Non-pigmented ciliary epithelial cell (primary cell): Measurements from ENCODE around the gene HVCN1.

Experiments used
- DNase-seq: peaks from one replicate; pipeline ENCODE4 v3.0.0-alpha.2; 2010; ENCODE audit warnings: low read depth

Gene HVCN1

DNA sequence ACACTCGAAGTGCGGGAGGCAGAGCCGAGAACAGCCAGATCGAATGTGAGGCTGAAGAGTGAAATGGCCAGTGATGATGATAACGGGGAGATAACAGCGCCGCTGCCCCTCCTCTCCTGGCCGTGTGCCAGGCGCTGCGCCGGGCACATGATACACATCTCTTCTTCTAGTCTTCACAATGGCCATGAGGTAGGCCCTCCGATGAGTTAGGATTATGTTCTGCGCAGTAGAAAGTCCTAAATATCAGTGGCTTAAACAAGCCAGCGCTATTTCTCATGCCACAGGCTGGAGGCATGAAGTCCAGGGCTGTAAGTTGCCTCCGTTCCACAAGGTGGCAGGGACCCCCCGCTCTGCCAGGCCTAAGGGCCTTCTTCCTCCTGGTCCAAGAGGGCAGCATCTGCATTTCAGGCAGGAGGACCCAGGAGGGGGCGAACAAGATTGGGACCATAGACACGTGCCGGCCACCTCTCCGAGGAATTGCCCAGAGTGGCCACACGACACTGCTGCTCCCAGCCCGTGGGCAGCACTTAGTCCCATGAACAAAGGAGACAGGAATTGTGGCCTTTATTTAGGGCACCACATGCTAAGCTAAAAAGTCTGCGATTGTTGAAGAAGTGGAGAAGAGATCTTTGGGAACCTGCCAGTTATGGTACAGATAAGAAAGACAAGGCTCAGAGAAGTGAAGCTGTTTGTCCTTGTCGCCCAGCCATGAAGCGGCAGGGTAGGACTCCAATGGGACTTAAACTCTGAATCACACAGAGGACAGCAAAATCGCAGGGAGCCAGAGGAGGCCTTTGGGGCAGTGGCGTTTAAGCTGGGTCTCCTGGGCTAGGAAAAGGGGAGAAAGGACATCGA, 10.9 kb upstream of the HVCN1 start:
- no peak for DNase-seq

DNA sequence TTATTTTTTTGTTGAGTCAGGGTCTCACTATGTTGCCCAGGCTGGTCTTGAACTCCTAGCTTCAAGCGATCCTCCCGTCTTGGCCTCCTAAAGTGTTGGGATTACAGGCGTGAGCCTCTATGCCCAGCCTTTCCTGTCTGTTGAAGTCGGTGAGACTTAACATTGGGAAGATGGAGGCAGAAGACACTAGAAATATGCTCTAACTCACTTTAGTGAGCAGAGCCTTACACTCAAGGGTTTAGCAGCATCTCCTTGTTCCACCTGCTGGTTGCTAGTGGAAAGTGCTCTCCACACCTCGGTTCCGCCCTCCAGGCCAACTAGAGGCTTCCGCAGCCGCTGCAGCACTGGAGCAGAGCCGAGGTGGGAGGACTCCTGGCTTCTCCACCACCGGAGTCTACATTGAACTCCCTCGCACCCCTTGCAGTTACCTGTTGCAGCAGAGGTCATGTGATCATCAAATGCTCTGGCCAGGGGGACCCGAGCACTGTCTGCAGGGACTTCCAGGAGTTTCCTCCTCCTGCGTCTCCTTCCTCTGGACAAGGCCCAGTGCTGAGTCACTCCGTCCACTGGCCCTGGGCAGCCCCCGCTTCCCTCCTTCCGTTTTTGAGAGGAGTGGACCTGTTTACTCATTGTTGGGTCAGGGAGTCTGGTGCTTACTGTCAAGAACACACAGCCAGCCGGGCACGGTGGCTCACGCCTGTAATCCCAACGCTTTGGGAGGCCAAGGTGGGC, 9.4 kb upstream of the HVCN1 start:
- peak; percentile 52 for DNase-seq

DNA sequence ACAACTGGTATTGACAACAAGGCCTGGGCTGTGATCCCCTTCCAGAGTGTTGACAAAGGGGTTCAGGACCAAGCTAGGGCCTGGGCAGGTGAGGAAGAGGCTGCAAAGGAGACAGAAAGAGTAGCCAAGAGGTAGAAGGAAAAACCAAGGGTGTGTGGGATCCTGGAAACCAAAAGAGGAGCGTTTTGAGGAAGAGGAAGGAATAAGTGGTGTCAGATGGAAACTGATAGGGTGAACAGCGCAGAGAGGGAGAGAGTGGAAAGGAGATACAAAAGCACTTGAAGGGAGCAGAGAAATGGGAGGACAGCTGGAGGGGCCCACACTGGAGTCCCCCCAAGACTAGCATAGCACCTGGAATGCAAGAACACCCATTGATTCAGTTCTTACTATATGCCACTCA, 8.3 kb upstream of the HVCN1 start:
- DNase-seq: no peak

DNA sequence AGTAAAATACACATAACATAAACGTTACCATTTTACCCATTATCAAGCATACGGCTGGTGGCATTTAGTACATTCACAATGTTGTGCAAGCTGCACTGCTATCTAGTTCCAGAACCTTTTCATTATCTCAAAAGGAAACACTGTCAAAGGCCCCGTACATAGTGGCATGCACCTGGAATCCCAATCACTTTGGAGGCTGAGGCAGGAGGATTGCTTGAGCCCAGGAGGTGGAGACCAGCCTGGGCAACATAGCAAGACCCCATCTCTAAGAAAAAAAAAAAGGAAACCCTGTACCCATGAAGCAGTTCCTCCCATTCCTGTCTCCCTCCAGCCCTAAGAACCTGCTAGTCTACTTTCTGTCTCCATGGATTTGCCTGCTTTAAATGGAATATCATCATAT, 7.4 kb upstream of the HVCN1 start:
- no peak for DNase-seq

DNA sequence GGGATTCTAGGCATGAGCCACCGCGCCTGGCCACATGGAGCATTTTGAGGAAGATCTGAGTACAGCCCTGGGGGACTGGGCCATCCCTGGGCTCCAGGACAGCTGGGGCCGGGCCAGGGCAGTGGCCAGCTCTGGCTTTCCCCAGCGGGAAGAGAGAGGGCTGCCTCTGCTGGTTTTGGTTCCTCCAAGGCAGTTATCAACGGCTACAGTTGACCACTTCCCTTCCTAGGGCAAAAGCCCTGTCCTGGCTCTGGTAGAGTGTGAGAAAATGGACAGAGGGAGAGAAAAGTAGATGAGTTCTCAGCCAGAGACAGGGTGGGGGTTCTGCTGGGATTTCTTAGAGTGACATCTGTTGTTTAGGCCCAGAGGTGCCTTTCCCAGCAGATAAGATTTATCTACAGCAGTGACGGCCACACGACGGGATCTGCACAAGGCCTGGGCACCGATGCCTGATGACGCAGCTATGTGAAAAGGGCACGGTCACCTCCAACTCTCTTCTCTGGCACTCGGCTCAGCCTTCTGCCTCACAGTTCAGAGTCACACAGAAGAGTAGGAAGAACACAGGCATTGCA, 5.5 kb upstream of the HVCN1 start:
- no peak for DNase-seq

DNA sequence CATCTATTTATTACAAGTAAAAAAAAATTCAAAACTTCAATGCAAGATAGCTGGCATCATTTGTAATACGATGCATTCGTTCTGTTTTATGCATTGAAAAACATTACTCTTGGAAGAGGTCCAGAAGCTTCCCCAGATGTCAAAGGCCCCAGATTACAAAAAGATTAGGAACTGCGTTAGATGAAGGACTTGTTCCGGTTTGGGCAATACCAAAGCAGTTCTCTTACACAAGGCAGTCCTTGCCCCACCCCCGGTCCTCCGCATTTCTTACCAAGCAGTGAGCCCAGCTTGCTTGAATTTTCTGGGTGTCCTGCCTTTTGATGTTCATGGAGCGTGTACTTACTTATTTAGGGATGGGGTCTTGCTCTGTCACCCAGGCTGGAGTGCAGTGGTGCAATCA, 4.8 kb upstream of the HVCN1 start:
- no peak for DNase-seq

DNA sequence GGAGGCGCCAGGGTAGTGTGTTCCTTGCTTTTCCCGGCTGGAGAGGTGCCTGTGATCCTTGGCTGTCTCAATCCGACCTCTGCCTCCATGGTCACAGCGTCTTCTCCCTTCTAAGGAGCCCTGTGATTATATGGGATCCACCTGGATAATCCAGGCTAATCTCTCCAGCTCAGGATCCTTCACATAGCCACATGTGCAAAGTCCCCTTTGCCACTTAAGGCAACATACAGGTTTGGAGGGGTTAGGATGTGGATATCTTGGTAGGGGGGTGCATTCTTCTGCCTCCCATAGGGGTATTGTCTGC, 1.2 kb upstream of the HVCN1 start:
- DNase-seq: no peak

DNA sequence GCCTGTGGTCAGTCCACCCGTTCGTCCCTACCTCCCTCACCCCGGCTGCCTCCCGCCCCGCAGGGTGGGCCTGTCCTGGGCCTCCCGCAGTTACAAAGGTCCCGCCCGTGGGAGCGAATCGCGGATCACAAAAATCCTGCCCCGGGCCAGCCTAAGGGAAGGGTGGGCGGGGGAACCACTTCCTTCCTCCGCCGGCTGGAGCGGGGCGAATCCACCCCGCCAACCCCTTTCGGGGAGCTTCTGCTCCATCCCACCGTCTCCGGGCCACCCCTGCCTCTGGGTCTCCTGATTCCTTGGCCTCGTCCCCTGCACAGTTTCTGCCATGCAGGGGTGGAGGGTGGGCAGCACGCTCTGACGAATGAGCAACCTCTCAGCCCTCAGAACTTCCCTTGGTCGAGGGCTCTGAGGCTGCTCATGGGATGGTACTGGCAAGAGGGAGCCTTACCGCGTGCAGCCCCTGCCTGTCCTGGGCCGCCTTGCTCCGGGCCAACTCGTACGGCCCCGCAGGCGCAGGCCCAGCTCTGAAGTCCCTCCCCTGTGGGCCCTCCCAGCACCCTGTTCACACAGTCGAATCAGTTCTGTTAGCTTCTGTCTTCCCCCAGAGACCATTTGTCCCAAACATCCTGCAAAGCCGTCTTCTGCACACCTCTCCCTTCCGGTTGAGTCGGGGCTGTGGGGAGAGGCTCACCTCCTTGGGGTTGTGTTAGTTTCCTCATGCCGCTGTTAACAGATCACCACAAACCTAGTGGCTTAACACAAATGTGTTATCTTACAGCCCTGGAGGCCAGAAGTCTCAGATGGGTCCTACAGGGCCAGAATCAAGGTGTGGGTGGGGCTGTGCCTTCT, 589 bp upstream of the HVCN1 start:
- DNase-seq: no peak

DNA sequence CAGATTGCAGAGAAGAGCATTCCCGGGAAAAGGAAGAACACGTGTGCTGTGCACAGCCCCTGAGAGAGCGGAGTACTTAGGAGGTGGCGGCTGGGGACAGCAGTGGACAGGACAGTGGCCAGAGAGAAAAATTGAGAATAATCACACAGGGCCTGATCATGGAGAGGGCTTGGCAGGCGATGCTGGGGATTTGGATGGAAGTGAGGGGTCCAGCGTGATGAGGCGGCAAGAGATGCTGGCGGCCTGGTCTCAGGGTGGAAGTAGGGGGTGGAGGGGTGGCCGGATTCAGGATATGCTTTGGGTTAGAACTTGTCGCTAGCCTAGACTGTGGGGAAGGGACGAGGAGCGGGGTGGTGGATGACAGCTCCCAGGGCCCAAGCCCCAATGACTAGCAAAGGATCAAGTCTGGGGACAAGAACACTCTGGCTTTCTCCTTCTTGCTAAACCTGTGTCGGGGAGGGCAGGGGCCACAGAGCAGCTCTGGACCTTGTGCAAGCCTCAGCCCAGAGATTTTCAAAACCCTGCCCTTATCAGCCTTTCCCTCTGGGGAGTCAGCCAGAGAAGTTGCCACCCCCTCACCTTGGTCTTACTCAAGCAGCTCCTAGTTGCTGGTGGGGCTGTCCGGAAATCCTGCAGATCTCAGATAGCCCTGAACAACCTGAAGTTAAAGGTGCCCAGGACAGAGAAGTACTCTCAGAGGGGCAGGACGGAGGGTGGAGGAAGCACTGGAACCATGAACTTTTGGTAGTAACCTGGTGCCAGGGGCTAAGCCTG, 1.3 kb downstream of the HVCN1 start:
- no peak for DNase-seq

DNA sequence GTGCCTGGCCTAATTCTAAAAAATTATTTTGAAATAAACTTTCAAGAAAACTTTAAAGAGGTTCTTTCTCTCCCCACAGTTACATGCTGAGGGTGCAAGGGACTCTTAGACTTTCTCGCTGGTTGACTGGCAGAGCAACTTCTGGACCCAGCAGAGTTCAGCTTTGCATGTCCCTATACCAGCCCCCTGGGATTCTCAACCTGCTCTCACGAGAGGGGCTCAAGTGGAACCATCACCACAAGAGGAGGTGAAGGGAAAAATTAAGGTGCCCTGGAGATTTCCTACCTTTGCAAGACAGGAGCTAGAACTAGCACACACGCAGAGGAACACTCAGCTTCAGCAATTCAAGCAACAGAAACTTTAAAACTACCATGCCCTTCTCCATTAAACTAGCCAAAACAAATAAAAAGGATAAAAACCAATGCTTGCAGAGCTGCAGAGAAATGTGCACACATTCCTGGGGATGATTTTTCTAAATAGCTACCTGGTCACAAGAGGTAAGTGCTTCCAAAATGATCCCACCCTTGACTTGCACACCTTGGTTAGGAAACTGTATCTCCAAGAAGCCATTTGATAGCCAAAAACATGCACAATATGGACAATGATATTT, 2.5 kb downstream of the HVCN1 start:
- no peak for DNase-seq

DNA sequence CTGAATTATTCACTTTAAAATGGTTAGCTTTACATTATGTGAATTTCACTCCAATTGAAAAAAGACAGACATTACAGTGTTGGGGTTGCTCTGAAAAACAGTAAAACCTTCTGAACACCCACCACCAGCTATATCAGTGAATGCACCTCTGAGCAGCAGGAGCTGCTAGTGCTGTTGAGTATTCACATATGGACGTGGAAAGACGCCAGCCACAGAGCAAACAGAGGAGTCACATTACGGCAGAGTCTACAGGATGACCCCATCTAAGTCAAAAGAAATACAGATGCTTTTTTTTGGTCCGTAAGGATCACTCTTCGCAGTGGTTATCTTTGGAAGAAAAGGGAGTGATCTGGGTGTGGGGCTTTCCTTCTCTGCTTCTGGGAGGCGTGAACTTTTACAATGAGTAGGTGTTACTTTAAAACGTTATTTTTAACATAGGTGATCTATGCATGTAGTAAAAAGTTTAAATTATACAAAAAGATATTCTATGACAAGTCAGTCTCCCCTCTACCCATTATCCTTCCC, 4.5 kb downstream of the HVCN1 start:
- DNase-seq: no peak

DNA sequence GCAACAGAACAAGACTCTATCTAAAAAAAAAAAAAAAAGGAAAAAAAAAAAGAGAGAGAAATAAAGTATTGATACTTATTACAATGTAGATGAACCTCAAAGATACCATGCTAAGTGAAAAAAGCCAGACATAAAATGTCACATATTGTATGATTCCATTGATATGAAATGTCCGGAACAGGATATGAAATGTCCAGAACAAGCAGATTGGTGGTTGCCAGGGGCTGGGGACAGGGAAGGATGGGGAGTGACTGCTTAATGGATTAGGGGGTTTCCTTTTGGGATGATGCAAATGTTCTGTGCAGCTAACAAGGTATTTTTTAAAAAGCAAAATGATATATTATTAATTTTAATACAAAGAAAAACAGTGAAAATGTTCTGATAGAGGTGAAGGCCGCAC, 5.0 kb downstream of the HVCN1 start:
- DNase-seq: no peak

DNA sequence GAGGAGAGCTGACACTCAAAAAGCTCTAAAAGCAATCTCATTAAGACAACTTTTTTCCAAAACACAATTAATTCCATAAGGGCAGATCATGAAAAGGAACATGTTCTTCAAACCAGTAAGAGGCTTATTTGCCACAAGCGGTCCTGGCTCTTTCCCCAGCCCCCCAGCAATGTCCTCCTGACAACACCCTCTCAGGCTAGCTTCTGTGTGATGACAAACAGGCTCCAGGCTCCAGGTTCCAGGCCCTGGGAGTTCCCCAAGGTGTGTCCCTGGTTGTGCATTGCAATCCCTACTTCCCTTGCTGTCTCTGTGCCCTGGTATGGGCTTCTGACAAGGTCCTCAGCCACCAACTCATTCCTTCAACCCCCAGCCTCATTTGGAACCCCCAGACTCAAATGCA, 8.9 kb downstream of the HVCN1 start:
- no peak for DNase-seq

DNA sequence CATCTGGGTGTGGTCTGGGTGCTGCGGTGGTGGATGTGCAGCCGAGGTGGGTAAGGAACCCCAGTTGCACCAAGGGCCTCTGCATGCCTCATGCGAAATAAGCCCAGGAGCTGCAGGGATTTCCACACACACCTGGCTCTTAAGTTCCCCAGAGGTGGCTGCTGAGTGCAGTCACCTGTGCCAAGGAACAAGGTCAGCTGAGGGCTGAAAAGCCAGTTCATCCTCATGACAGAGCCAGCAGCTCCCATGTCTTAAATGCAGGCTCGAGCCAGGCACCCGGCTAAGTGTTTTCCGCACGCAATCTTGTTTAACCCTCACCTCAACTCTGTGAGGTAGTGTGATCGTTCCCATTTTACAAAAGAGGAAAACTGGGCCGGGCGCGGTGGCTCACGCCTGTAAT, 9.7 kb downstream of the HVCN1 start:
- no peak for DNase-seq

DNA sequence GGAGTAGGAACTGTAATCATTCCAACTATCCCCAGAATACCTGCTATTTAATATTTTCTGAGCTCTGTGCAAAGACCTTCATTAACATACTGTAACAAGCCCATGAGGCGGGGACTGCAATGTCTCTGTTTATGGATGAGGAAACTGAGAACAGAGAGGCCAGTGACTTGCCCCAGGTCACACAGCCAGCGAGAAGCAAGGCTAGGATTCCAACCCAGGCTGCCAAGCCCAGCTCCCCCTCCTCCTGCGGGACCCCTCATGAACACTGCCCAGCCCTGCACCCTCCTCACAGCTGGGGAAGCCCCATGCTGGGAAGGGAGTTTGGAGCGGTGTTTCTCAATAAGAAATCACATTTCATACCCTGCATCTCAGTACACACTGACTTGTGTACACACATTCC, 10.9 kb downstream of the HVCN1 start:
- DNase-seq: no peak

DNA sequence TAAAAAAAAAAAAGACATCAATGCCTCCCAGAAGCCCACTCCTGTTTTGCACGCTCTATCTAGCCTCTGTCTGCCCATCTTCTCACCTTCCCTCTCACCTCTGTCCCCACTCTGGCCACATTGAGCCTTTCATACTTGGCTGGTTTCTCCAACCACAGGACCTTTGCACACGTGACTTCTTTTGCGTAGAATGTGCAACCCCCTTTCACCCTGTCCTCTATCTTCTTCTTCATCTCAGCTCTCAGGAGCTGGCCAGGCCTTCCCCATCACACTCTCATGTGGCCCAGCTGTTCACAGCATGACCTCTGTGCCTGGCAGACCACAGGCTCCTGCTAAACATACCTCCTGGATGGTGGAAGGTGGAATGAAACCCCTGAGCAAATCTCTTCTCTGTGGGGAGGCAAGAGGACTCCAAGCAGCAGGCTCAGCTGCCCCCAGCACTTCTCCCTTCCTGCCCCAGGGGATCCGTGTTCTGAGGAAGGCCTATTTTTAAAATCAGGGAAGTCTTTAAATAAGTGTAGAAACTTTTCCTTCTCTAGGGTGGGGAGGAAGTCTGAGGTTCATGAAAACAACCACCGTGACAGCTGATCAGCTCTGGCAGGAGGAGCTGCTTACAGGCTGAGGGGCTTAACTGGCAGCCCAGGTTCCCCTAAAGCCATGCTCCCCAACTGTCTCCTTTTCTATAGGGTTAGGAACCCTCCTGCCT, 11.6 kb downstream of the HVCN1 start:
- no peak for DNase-seq

DNA sequence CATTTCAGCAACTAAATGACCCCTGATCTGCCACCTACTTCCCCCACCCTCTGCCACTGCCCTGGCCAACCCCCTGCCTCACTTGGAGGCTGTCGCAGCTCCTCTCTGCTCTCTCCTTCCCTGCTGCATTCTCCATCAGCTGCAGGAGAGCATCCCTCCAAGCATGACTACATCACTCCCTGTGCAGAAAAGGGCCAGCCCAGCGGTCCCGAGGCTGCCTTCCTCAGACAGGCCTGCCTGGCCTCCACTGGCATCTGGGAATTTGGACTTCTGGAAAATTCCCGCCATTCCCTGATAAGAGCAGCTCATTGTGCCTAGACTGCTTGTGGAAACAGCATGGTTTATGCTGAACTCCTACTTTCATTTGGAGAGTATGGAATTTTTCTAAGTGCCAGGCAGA, 12.7 kb downstream of the HVCN1 start:
- DNase-seq: no peak

DNA sequence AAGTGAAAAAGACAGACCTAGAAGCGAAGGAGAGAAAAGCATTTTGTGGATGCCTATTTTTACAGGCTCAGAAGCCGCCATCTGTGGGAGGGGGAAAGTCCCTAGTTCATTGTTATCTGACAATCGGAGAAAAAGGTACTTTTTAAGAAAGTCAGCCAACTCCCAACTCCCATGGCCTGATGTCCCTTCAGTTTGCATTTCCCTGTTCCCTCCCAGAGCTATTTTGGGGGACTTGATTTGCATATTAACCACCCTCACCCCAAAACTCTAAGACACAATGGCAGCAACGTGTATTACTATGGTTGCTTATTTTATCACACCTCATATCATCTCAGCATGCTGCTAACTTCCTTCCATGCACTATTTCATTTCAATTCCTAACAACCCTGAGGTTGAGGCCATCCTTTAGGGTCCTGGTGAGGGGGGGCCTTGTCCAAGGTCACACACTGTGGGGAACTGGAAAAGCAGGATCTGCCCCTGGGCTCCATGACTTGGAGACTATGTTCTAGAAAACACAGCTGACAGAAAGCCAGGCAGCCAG, 18.7 kb downstream of the HVCN1 start:
- DNase-seq: no peak

DNA sequence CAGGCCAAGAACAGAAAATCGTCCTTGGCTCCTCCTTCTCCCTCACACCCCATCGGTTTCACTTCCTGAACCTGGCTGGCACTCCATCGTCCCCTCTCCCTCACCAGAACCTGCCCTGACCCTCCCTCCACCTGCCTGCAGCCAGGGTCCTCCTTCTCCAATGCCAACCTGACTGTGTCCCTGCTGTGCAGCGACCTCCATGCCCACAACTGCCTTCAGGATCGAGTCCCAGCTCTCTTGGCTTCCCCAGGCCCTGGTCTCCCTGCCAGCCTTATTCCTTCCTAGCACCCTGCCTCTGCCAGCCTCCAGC, 19.8 kb downstream of the HVCN1 start:
- no peak for DNase-seq

DNA sequence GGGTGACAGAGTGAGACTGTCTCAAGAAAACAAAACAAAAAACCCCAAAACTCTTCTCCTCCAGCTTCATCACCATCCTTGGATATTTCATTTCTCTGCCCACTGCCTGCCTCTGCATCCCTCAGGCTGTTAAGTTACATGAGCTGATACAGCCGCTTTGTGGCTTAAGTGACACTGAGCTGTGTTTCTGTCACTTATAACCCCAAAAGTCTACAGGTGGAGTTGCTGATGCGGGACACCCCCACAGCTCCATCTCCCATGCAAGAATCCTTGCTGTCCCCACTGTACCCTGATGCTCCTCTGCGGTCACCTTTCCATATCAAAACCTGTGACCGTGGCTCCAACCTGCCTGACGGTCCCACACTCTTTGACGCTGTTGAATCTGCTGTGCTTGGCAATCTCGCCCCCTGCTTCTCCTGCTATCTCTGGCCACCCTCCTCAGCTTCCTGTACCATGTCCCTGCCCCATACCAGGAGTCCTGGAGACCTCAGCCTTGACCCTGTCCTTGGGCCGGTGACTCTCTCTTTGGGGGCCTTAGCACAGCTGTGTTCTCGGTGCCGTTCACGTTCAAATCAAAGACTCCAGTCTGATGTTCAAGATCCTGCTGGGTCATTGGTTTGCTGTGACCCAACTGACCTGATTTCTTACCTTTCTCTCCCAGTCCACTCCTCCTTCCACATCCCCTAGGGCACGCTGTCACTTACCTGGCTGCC, 20.3 kb downstream of the HVCN1 start:
- no peak for DNase-seq
